Type B pancreatic cell (in vitro differentiated cells): Measurements from ENCODE around the gene RANBP10. TPM values are rescaled to one million over a fixed set of nuclear protein-coding genes. Genes with fewer than 3 reads are reported as not detected.

Experiments used
- DNase-seq: peaks from one replicate; pipeline ENCODE4 v3.0.0; 2021; ENCODE audit warnings: mixed read lengths; ENCODE audit not compliant: unreplicated experiment; ENCODE audit errors: extremely low spot score
- H3K27ac Mint-ChIP-seq: 2 replicates; pipeline ENCODE4 v1.8.0; 2021; ENCODE audit warnings: mild to moderate bottlenecking, mixed read lengths
- H3K27me3 Mint-ChIP-seq: 2 replicates; pipeline ENCODE4 v1.8.0; 2021; ENCODE audit warnings: mixed read lengths
- H3K36me3 Mint-ChIP-seq: 2 replicates; pipeline ENCODE4 v1.8.0; 2021; ENCODE audit warnings: mixed read lengths
- H3K4me1 Mint-ChIP-seq: one replicate; pipeline ENCODE4 v1.8.0; 2021; ENCODE audit warnings: mixed read lengths; ENCODE audit not compliant: unreplicated experiment
- H3K4me3 Mint-ChIP-seq: 2 replicates; pipeline ENCODE4 v1.8.0; 2021; ENCODE audit warnings: mild to moderate bottlenecking, mixed read lengths
- H3K9me3 Mint-ChIP-seq: 2 replicates; pipeline ENCODE4 v1.8.0; 2021; ENCODE audit warnings: mixed read lengths
- CTCF ChIP-seq: fragments of 200-600 bp; sonication (generic); conservative IDR thresholded peaks from 2 replicates; pipeline ENCODE4 v1.5.0; 2021; ENCODE audit warnings: antibody characterized with exemption, mild to moderate bottlenecking
- total RNA-seq: library from RNA; stranded (reverse); gene quantifications from 2 replicates; pipeline ENCODE4 v1.2.1, GENCODE V29; 2021; ENCODE audit warnings: low replicate concordance

The RANBP10 gene
- total RNA-seq, 1 donor from 2014 or later, result 27.3 TPM

GRCh38 chr16:67741118-67741517 is 65.2 kb downstream of the RANBP10 start:
- Mint-ChIP-seq H3K4me1 (no peaks in the 10 kb centered on the region), H3K36me3 (peaks cover 13% of the 10 kb centered on the region), H3K27ac (no peak overlapping the region), H3K4me3 (no peak overlapping the region), H3K27me3 (no peaks in the 10 kb centered on the region), H3K9me3 (no peaks in the 10 kb centered on the region)
- no peak for DNase-seq
- TF ChIP-seq CTCF, result no peak

- no peaks in the 10 kb centered on the region for H3K4me1 Mint-ChIP-seq
- no peaks in the 10 kb centered on the region for H3K9me3 Mint-ChIP-seq
- no peak for TF ChIP-seq CTCF
- no peaks in the 10 kb centered on the region for H3K27me3 Mint-ChIP-seq
- H3K4me3 Mint-ChIP-seq, result no peak overlapping the region
- peaks cover 13% of the 10 kb centered on the region for H3K36me3 Mint-ChIP-seq
- no peak overlapping the region for H3K27ac Mint-ChIP-seq
- DNase-seq, result no peak
Measured at GRCh38 chr16:67740391-67740790, 66.0 kb downstream of the RANBP10 start.

GRCh38 chr16:67736858-67737257 is 69.5 kb downstream of the RANBP10 start:
- Mint-ChIP-seq H3K4me3 (no peak overlapping the region), H3K36me3 (peaks cover 9% of the 10 kb centered on the region), H3K27me3 (no peaks in the 10 kb centered on the region), H3K4me1 (no peaks in the 10 kb centered on the region), H3K9me3 (no peaks in the 10 kb centered on the region), H3K27ac (no peak overlapping the region)
- TF ChIP-seq CTCF, result no peak
- no peak for DNase-seq

GRCh38 chr16:67734731-67735201 is 71.6 kb downstream of the RANBP10 start:
- Mint-ChIP-seq H3K27me3 (no peaks in the 10 kb centered on the region), H3K4me3 (no peak overlapping the region), H3K9me3 (no peaks in the 10 kb centered on the region), H3K27ac (no peak overlapping the region), H3K36me3 (no peaks in the 10 kb centered on the region), H3K4me1 (no peaks in the 10 kb centered on the region)
- TF ChIP-seq CTCF, result no peak
- DNase-seq, result no peak

GRCh38 chr16:67733734-67734470 is 72.5 kb downstream of the RANBP10 start:
- H3K9me3 Mint-ChIP-seq, result no peaks in the 10 kb centered on the region
- no peak for TF ChIP-seq CTCF
- H3K27me3 Mint-ChIP-seq, result no peaks in the 10 kb centered on the region
- H3K36me3 Mint-ChIP-seq, result no peaks in the 10 kb centered on the region
- H3K4me3 Mint-ChIP-seq, result no peak overlapping the region
- no peak for DNase-seq
- H3K27ac Mint-ChIP-seq, result no peak overlapping the region
- no peaks in the 10 kb centered on the region for H3K4me1 Mint-ChIP-seq

- H3K4me1 Mint-ChIP-seq, result no peaks in the 10 kb centered on the region
- no peak overlapping the region for H3K27ac Mint-ChIP-seq
- no peak for DNase-seq
- H3K27me3 Mint-ChIP-seq, result no peaks in the 10 kb centered on the region
- no peaks in the 10 kb centered on the region for H3K9me3 Mint-ChIP-seq
- no peaks in the 10 kb centered on the region for H3K36me3 Mint-ChIP-seq
- H3K4me3 Mint-ChIP-seq, result no peak overlapping the region
- no peak for TF ChIP-seq CTCF
Measured at GRCh38 chr16:67731753-67732095, 74.6 kb downstream of the RANBP10 start.
